Heart right ventricle (tissue), 16 donors: Measurements from ENCODE around the gene CEACAM19. TPM values are rescaled to one million over a fixed set of nuclear protein-coding genes. Genes with fewer than 3 reads are reported as not detected.
A peak's percentile ranks its signal among the peaks of the same experiment; 100 is the strongest.

Experiments used
- ATAC-seq, 8 donors: fragments of 200-7000 bp; cut with Tn5 transposase; one replicate each; pipeline ENCODE4 v1.9.1; 2020; ENCODE audit warnings: mild to moderate bottlenecking in 8 of 8, moderate library complexity in 8 of 8, moderate number of reproducible peaks in 1 of 8
- DNase-seq, 2 donors: peaks; one replicate each; pipeline ENCODE4 v3.0.0-alpha.2; 2020
- H3K27ac ChIP-seq, 10 donors: fragments of 200-600 bp; sonication (generic) in 2 of 10; one replicate each; pipeline versions ENCODE4 v1.5.0 to v1.8.0; 2020 to 2022; ENCODE audit warnings: mild to moderate bottlenecking in 3 of 10
- H3K27me3 ChIP-seq, 7 donors: fragments of 200-600 bp; one replicate each; pipeline ENCODE4 v1.8.0; 2021 to 2022; ENCODE audit warnings: mild to moderate bottlenecking in 2 of 7
- H3K36me3 ChIP-seq, 9 donors: fragments of 200-600 bp; sonication (generic) in 1 of 9; one replicate each; pipeline versions ENCODE4 v1.5.0 to v1.8.0; 2020 to 2022; ENCODE audit warnings: mild to moderate bottlenecking in 2 of 9
- H3K4me1 ChIP-seq, 9 donors: fragments of 200-600 bp; sonication (generic) in 1 of 9; one replicate each; pipeline versions ENCODE4 v1.5.0 to v1.8.0; 2020 to 2022; ENCODE audit warnings: mild to moderate bottlenecking in 4 of 9
- H3K4me3 ChIP-seq, 10 donors: fragments of 200-600 bp; sonication (generic) in 2 of 10; one replicate each; pipeline versions ENCODE4 v1.5.0 to v1.8.0; 2020 to 2022; ENCODE audit warnings: mild to moderate bottlenecking in 7 of 10, moderate library complexity in 2 of 10
- H3K9me3 ChIP-seq, 11 donors: fragments of 200-600 bp in 10 of 11; sonication (generic) in 2 of 11; one replicate each; pipeline versions ENCODE4 v1.5.0 to v1.8.0; 2013 to 2022; ENCODE audit warnings: mild to moderate bottlenecking in 2 of 11, control low read depth in 1 of 11, moderate library complexity in 1 of 11
- CTCF ChIP-seq, 9 donors: fragments of 200-600 bp; sonication (generic) in 2 of 9; IDR thresholded peaks; one replicate each; pipeline versions ENCODE4 v1.5.0 to v1.8.0; 2021 to 2022; ENCODE audit warnings: antibody characterized with exemption in 9 of 9, mild to moderate bottlenecking in 5 of 9, moderate library complexity in 1 of 9
- WGBS, 2 donors: extraction: QIAGEN DNeasy Blood & Tissue Kit; methylation state at CpG; one replicate each; pipeline ENCODE4 v1.1.7; 2013; ENCODE audit warnings: inconsistent platforms in 1 of 2; 5-methylcytosine and 5-hydroxymethylcytosine counted together
- intact Hi-C, 10 donors: fragments of 100-400 bp; cut with DNase I; formaldehyde crosslinking; loops; one replicate each; pipeline versions ENCODE4 v1.11.1 to v1.14.2; 2022
- polyA plus RNA-seq, 2 donors: library from polyadenylated mRNA; stranded (reverse); fragments of 200-250 nt; gene quantifications; one replicate each; pipeline ENCODE4 v1.2.3, GENCODE V29; 2013
- total RNA-seq, 10 donors: library from RNA; stranded (reverse); fragmentation: NEBNext Ultra II Directional in 3 of 10; extraction: Animal tissue kit (Norgen Biotek cat#: 25700) in 3 of 10; gene quantifications; one replicate each; pipeline versions ENCODE4 v1.2.1 to v1.2.4, GENCODE V29; 2021 to 2023
- donor health status: Arrhythmogenic right ventricular cardiomyopathy.
- donor health status: ischemic (EF 13 %, LVEDD 7.1; RV severe dilation, severe dysfunction).
- donor health status: healthy with polysubstance abuse.
- donor health status: DM: no; HTN: yes; CAD: no.
- donor health status: DM: no; HTN: no; CAD: no.
- donor health status: ischemic (EF 25% LVEDD 6.9; RV normal size, moderate dysfunction).
- donor health status: ischemic (EF 25% LVEDD 5.7; RV mildly dilated, moderate dysfunction).
- donor health status: healthy.
- donor health status: DM: yes; HTN: yes; CAD: no.
- donor health status: Ischemic cardiomyopathy.
- donor health status: ischemic (EF 35%, LVEDD 5.7; RV mildly dilated, moderate dysfunction).
- donor health status: nonischemic (EF 11% LVEDD 7.7; RV severe dilation, severe dysfunction).
- donor health status: DM: yes; HTN: yes; CAD: no.
- donor health status: PGD.
- donor health status: ischemic (EF 29% LVEDD 5.4; RV normal size, mild dysfunction).
- donor health status: nonischemic (EF 23%, LVEDD 6.1; RV moderate dilation, normal function).

CEACAM19 gene
- total and polyA plus RNA-seq, 12 donors = 3.3 to 36.8 (median 5.5) TPM

GRCh38 chr19:44661904-44662303 is 9.4 kb upstream of the CEACAM19 start:
- no peak for TF ChIP-seq CTCF (IDR thresholded peaks at IDR 0.05)
- no peak for ATAC-seq
- Histone ChIP-seq H3K4me1 (peaks cover 0 to 7% (median 5%) of the 10 kb centered on the region in 9 donors), H3K36me3 (peaks cover 0 to 71% (median 42%) of the 10 kb centered on the region in 9 donors), H3K27me3 (no peaks in the 10 kb centered on the region), H3K27ac (no peak overlapping the region), H3K9me3 (no peaks in the 10 kb centered on the region), H3K4me3 (no peak overlapping the region)
- no peak for DNase-seq
- 71 to 73% methylated on average over 7 of the region's 7 CpGs for WGBS, 2 donors
- intact Hi-C loops = no loop called here

DNA sequence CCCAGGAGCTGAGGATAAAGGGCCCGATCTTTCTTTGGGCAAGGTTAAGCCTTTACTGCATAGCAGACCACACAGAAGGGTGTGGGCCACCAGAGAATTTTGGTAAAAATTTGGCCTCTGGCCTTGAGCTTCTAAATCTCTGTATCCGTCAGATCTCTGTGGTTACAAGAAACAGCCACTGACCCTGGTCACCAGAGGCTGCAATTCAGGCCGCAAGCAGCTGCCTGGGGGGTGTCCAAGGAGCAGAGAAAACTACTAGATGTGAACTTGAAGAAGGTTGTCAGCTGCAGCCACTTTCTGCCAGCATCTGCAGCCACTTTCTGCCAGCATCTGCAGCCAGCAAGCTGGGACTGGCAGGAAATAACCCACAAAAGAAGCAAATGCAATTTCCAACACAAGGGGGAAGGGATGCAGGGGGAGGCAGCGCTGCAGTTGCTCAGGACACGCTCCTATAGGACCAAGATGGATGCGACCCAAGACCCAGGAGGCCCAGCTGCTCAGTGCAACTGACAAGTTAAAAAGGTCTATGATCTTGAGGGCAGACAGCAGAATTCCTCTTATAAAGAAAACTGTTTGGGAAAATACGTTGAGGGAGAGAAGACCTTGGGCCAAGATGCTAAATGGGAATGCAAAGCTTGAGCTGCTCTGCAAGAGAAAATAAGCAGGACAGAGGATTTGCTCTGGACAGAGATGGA is 8.4 kb upstream of the CEACAM19 start:
- Histone ChIP-seq H3K27ac (no peak overlapping the region), H3K4me3 (no peak overlapping the region), H3K36me3 (peaks cover 0 to 67% (median 42%) of the 10 kb centered on the region in 9 donors), H3K27me3 (no peaks in the 10 kb centered on the region), H3K9me3 (no peaks in the 10 kb centered on the region), H3K4me1 (no peaks in the 10 kb centered on the region)
- TF ChIP-seq CTCF (IDR thresholded peaks at IDR 0.05) = no peak
- DNase-seq (no peak), ATAC-seq (no peak)
- 70 to 77% methylated on average over 7 of the region's 7 CpGs for WGBS, 2 donors
- intact Hi-C loops = no loop called here

DNA sequence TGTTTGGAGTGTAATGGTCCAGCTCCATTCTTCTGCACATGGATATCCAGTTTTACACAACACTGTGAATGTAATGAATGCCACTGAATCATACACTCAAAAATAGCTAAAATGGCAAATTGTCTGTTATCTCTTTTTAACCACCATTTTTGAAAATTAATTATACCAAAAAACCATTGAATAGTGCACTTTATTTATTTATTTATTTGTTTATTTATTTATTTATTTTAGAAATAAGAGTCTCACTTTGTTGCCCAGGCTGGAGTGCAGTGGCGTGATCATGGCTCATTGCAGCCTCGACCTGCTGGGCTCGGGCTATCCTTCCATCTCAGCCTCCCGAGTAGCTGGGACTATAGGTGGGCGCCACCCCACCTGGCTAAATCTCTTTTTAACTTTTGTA is 7.3 kb upstream of the CEACAM19 start:
- Histone ChIP-seq H3K27me3 (no peaks in the 10 kb centered on the region), H3K4me1 (no peaks in the 10 kb centered on the region), H3K27ac (no peak overlapping the region), H3K36me3 (peaks cover 0 to 55% (median 30%) of the 10 kb centered on the region in 9 donors), H3K9me3 (no peaks in the 10 kb centered on the region), H3K4me3 (no peak overlapping the region)
- ATAC-seq (no peak), DNase-seq (no peak)
- intact Hi-C loops = no loop called here
- no peak for TF ChIP-seq CTCF (IDR thresholded peaks at IDR 0.05)
- 95 to 97% methylated on average over 5 of the region's 5 CpGs for WGBS, 2 donors

DNA sequence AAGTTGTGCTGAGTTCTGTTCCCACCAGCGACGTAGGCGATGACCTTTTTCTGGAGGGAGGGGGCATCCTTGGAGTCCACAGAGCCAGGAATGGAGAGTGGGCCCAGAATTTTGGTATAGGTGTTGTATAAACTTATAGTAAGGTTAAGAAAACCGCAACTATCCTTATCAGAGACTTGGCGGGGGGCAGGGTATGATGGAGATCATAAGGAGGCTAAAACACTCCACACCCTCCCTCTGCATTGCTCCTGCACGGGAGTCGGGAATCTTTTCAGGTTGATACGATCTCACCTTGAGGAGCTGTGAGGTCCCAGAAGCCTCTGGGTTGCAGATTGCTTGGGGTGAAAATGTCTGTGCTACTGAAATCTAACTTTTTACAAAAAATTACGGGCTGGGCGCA is 6.3 kb upstream of the CEACAM19 start:
- Histone ChIP-seq H3K9me3 (no peaks in the 10 kb centered on the region), H3K36me3 (peaks cover 0 to 45% (median 21%) of the 10 kb centered on the region in 9 donors), H3K27ac (no peak overlapping the region), H3K4me1 (no peaks in the 10 kb centered on the region), H3K27me3 (no peaks in the 10 kb centered on the region), H3K4me3 (no peak overlapping the region)
- TF ChIP-seq CTCF (IDR thresholded peaks at IDR 0.05) = no peak
- DNase-seq (no peak), ATAC-seq (peak in 1 of 8 donors; percentile 4)
- intact Hi-C loops = no loop called here
- WGBS, 2 donors = 91 to 92% methylated on average over 10 of the region's 10 CpGs
